GM12891 (cell line): ENCODE measurements around the gene CTH.

Experiments
- POLR2A ChIP-seq: IDR thresholded peaks from 2 replicates; pipeline ENCODE4 v1.6.1; 2011; ENCODE audit warnings: low read depth, low read length, control low read depth
- POLR2AphosphoS5 ChIP-seq: IDR thresholded peaks from 2 replicates; pipeline ENCODE4 v1.6.1; 2011; ENCODE audit warnings: low read depth, low read length, control low read depth
- SPI1 ChIP-seq: IDR thresholded peaks from 2 replicates; pipeline ENCODE4 v1.6.1; 2011; ENCODE audit warnings: low read depth, low read length, control low read depth
- TAF1 ChIP-seq: IDR thresholded peaks from 2 replicates; pipeline ENCODE4 v1.6.1; 2011; ENCODE audit warnings: low read depth, low read length, control low read depth

DNA sequence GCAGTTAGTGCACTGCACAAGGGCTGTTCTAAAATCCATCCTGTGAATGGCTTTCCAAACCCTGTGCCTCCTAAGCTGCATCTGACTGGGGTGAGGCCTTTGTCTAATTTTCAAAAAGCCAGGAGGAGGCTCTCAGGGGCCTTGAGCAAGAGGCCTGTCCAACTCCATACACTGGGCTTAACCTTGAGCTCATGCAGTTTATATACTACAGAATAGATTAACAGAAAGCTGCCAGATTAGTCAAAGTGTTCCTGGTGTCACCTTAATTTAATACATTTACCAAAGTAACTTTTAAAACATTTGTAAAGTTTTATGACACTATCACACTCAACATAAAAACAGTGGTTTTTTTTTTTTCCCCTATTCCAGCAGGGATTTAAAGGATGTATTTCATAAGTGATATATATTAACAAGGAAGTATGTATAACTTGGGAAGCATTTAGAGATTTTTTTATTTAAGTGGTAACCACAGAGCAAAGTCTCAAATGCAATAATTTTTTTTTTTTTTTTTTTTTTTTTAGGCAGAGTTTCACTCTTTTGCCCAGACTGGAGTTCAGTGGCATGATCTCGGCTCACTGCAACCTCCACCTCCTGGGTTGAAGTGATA lies 23.3 kb downstream of the CTH start:
- TF ChIP-seq POLR2AphosphoS5 (no peak), TAF1 (no peak), POLR2A (no peak), SPI1 (no peak)
